GM19372 (cell line): ENCODE results near the gene HIP1R.
"Not testable (repeated sequence)": the region's sequence is repeated elsewhere in the genome, so short reads cannot be mapped to it uniquely, and the experiment has no call there.

Experiments
- ATAC-seq: cut with Tn5 transposase; IDR thresholded peaks from one replicate; pipeline ENCODE4 v1.9.1; 2021; ENCODE audit warnings: mild to moderate bottlenecking, low read depth, moderate library complexity; ENCODE audit not compliant: unreplicated experiment

Gene HIP1R

GRCh38 chr12:122834921-122835749 lies at the start of gene HIP1R:
TSS of gene HIP1R (plus strand) at chr12:122835457. CDS start at chr12:122835551, 94 bp downstream.
- ATAC-seq: peak; percentile 53

GRCh38 chr12:122785503-122785902 lies 49.8 kb upstream of the HIP1R start:
- ATAC-seq: no peak

GRCh38 chr12:122788387-122788786 lies 46.9 kb upstream of the HIP1R start:
- ATAC-seq: no peak

DNA sequence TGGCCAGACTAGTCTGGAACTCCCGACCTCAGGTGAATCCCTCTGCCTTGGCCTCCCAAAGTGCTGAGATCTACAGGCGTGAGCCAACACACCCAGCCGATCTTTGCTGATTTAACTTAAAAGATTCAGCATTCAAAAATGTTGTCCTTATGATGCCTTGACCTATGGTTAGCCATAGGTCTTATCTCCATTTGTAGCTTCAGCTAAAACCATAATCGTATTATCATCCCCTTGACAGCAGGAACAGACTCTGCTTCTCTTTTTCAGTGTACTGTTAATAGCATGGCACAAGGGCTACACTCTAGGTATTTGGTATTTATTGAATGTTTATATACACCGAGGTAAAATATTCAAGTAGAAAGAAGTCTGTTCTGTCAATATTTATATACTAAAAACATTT lies 45.6 kb upstream of the HIP1R start:
- no peak for ATAC-seq

DNA sequence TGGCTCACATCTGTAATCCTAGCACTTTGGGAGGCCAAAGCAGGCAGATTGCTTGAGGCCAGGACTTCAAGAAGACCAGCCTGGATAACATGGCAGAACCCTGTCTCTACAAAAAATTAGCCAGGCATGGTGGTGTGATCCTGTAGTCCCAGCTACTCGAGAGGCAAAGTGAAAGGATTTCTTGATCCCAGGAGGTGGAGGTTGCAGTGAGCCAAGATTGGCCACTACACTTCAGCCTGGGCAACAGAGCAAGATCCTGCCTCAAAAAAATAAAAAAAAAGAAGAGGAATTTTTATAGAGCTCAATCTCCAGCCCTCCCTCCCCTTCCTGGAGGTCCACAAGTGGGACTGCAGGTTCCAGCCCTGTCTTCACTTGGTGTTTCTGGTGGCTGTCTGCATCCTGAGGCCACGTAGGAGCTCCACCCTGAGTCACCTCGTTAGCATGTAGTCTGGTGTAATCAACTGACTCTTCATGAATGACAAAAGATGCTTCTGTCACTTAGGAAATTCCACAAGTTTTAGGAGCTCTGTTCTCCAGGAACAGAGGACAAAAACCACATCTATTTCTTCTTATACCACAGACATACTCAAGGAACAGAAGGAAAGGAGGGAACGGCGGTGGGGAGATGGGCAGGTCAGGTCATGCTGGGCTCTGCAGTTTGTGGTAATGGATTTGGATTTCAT lies 44.7 kb upstream of the HIP1R start:
- ATAC-seq: no peak

DNA sequence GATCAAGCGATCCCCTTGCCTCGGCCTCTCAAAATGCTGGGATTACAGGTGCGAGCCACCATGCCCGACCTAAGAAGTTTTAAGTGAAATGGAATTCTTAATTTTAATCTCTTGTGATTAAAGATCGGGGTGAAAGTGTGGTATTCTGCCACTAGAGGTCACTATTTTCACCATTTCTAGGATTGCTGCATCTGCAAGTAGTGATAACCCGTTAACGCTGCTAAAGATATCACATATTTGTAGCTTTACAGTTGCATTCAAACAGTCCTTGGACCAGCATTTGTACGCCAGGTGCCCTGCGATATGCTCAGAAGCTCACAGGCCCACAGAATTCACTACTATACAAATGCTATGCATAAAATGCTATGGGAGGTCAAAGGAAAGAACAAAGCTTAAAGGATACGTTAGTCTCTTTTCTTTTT lies 41.6 kb upstream of the HIP1R start:
- ATAC-seq: no peak

DNA sequence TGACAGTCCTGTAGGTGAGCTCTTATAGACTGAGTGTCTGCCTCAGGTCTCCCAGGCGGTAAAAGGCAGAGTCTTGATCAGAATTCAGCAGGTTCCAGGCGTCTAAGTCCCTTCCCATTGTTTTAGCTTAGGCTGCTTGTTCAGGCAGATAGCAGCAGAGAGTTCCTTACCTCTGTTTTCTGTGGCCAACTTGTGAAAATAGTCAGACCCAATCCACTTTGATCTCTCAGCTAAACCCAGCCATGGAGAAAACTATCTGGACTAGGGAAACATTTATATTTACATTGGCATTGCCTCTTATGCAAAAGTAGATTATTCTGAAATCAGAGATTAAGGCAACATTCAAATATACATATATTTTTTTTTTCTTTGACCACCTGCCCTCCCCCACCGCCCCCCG lies 39.5 kb upstream of the HIP1R start:
- no peak for ATAC-seq

- no peak for ATAC-seq
These were observed 35.5 kb upstream of the HIP1R start for GRCh38 chr12:122799641-122800243.

GRCh38 chr12:122803937-122804336 lies 31.3 kb upstream of the HIP1R start:
- ATAC-seq: no peak

DNA sequence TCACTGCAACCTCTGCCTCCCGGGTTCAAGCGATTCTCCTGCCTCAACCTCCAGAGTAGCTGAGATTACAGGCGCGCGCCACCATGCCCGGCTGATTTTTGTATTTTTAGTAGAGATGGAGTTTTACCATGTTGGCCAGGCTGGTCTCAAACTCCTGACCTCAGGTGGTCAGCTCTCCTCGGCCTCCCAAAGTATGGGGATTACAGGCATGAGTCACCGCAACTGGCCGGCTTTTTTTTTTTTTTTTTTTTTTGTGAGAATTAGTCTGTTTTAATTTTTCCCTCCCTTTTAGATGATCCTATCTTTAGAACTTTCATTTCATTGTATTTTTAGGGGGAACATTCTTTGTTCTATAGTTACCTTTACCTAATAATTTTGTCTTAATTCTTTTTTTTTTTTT lies 30.3 kb upstream of the HIP1R start:
- ATAC-seq: not testable (repeated sequence)

DNA sequence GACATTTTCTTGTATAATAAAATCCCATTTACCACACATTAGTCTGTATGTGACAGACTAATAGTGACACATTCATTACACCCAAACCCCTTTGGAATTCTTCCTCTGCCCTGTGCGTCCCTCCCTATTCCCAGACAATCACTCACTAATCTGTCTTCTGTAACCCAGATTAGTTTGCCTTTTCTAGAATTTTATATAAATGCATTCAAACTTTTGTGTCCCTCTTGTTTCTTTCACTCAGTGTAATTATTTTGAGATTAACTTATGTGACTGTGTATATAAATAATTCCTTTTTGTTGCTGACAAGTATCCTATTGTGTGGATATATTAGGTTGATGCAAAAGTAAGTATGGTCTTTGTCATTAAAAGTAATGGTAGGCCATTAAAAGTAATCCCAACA lies 27.6 kb upstream of the HIP1R start:
- ATAC-seq: no peak

DNA sequence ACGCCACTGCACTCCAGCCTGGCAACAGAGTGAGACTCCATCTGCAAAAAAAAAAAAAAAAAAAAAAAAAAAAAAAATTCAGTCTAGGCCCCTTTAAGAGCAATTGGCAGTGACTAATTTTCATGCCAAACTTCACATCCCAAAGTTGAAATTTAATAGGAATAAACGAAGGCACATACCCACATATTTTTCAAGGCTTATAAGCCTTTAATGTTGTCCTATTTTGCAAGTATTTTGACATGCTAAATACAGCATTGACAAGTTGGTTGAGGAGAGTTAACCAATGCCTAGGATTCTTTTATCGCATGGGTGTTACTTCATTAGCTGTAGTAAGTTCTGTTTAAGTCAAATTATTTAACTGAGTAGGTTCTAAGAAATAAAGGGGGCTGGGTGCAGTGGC lies 23.5 kb upstream of the HIP1R start:
- no peak for ATAC-seq

DNA sequence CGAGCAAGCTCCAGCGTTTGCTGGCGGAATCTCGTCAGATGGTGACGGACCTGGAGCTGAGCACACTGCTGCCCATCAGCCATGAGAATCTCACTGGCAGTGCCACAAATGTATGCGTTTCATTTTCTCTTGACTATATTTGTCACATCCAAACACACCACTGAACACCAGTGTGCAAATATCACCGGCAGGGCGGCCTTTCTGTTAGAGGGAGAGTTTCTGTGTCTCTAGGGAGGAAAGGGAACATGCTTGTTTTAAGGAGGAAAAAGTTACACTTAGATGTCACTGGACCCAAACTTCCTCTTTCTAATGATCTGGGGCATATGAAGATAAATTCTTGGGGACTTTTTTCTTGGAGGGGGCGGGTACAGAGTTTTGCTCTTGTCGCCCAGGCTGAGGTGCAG lies 21.9 kb upstream of the HIP1R start:
- ATAC-seq: no peak

DNA sequence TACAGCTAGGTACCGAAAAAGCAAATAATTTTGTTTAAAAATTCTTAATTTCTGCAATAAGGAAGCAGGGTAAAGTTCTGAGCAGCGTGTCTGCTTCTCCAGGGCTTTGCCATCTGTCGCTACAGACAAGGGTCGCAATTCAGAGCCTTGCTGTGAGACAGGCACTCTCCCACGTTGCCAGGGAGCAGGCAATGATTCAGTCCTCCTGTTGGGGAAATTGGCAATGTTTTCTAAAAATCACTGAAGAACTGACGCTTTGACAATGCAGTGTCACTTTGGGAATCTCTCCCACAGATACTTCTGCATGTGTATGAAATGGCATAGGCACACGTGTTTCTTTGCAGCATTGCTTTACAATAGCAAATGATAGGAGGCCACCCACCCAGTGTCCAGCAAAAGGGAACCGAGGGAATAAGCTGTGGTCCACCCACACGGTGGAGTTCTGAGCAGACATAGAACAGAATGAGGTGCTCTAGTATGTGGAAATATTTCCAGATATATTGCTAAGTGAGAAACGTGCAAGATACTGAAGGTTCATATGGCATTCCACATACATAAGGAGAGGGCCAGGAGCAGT lies 16.0 kb upstream of the HIP1R start:
- no peak for ATAC-seq

- ATAC-seq: no peak
These were observed 15.1 kb upstream of the HIP1R start for GRCh38 chr12:122820138-122820537.

DNA sequence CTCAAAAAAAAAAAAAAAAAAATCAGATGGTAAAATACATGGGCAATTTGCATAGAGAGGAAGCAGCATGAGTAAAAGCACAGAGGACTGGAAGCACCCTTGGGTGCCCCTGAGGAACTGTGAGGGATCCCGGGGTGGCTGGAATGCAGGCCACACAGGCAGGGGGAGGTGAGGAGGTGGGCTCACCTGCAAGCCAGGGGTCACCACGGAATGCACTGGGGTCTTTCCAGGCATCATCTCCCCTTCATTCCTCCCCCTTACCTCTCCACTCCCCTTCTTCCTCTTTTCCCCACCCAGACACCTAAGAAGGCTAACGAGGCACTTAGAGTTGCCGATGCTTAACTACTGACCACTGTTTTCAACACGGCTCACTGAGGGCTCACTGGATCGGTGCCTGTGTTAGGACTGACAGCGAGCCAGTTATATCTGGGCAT lies 14.4 kb upstream of the HIP1R start:
- no peak for ATAC-seq

- no peak for ATAC-seq
These were observed 11.8 kb upstream of the HIP1R start for GRCh38 chr12:122823429-122823828.

DNA sequence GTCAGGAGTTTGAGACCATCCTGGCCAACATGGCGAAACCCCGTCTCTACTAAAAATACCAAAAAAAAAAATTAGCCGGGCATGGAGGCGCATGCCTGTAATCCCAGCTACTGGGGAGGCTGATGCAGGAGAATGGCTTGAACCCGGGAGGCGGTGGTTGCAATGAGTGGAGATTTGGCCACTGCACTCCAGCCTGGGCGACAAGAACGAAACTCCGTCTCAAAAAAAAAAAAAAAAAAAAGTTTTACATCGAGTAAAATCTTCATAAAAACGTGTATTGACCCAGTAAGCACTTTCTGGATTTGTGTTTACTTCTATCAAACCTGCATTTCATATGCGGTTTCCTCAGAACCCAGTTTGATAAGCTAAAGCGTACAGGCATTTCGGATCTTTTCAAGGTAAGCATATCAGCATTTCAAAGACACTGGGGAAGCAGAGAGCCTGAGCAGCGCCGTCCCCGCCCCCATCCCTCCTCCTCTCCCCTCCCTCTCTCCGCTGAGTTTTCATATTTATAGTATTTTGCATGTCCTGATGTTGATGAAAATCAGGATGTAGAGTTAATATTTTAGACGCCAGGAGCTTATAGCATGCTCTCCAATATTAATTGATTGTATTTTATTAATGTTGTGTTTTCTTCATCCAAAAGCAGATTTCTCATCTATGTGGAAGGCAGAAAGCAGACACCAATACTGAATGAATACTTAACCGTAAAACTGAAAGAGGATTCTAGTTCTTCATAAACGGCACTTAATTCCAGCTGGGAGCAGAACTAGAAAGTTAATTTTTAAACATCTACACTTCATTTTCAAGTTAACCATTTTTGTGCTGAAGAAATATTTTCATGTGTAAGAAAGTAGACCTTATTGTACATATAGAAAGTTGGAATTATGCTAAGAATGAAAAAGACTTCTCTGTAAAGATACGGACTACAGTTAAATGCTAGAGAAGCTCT lies 9.2 kb upstream of the HIP1R start:
- no peak for ATAC-seq

GRCh38 chr12:122827258-122827657 lies 8.0 kb upstream of the HIP1R start:
- no peak for ATAC-seq
